ENCODE results near the gene SLC47A2. TPM values are rescaled to one million over a fixed set of nuclear protein-coding genes. Genes with fewer than 3 reads are reported as not detected.

Gene SLC47A2
- total and polyA plus RNA-seq, 2 of the 13 experiments (the other 11 are each of a cell fraction or from before 2014, with no cell fraction given): 0.04 TPM; not detected in 1

DNA sequence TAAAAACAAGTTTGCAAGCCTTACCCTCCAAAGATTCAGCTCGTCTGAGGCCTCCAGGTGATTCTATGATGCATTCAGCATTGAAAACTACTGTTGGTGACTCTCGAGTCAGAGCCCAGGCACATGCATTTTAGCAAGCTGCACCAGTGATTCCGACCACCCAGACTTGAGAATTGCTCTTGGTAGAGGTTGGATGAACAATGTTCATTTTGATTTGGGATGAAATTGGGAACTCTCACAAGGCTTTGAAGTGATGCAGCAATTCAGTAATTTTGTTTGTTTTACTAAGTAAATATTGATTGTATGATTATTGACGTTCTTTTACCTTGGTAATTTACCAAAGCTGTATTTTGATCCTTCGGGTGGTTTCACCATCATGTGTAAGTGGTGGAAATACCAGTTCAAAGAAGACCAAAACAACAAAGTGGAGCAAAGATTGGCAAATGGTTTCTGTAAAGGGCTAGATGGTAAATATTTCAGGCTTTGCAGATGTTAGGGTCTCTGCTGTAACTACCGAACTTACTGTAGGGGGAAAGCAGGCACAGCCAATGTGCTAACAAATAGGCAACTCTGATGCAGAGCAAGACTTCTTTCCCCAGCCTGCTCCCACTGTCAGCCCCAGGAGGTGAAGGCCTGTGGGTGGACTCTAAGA, 56.0 kb downstream of the SLC47A2 start (continued):
- TF ChIP-seq, protein P1, sequence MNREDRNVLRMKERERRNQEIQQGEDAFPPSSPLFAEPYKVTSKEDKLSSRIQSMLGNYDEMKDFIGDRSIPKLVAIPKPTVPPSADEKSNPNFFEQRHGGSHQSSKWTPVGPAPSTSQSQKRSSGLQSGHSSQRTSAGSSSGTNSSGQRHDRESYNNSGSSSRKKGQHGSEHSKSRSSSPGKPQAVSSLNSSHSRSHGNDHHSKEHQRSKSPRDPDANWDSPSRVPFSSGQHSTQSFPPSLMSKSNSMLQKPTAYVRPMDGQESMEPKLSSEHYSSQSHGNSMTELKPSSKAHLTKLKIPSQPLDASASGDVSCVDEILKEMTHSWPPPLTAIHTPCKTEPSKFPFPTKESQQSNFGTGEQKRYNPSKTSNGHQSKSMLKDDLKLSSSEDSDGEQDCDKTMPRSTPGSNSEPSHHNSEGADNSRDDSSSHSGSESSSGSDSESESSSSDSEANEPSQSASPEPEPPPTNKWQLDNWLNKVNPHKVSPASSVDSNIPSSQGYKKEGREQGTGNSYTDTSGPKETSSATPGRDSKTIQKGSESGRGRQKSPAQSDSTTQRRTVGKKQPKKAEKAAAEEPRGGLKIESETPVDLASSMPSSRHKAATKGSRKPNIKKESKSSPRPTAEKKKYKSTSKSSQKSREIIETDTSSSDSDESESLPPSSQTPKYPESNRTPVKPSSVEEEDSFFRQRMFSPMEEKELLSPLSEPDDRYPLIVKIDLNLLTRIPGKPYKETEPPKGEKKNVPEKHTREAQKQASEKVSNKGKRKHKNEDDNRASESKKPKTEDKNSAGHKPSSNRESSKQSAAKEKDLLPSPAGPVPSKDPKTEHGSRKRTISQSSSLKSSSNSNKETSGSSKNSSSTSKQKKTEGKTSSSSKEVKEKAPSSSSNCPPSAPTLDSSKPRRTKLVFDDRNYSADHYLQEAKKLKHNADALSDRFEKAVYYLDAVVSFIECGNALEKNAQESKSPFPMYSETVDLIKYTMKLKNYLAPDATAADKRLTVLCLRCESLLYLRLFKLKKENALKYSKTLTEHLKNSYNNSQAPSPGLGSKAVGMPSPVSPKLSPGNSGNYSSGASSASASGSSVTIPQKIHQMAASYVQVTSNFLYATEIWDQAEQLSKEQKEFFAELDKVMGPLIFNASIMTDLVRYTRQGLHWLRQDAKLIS (CRISPR knock-in tag; IDR thresholded peaks at IDR 0.05): no peak
- TF ChIP-seq MAFG (CRISPR knock-in tag; IDR thresholded peaks at IDR 0.05) (no peak), ZKSCAN1 (IDR thresholded peaks at IDR 0.05; ENCODE audit: low read length) (no peak; the same call in 1 of the 2 replicates), ESRRA (CRISPR knock-in tag; IDR thresholded peaks at IDR 0.05; ENCODE audit: low read depth) (no peak), SIN3B (IDR thresholded peaks at IDR 0.05; ENCODE audit: low read length) (no peak), ZNF350 (CRISPR knock-in tag; IDR thresholded peaks at IDR 0.05; ENCODE audit: borderline replicate concordance, low read depth) (no peak), CHD2 (IDR thresholded peaks at IDR 0.05; ENCODE audit: low read depth, low read length) (no peak), CBFB (CRISPR knock-in tag; IDR thresholded peaks at IDR 0.05) (peak; percentile 43; the same call in 1 of the 2 replicates), SAFB2 (CRISPR knock-in tag; IDR thresholded peaks at IDR 0.05; ENCODE audit: borderline replicate concordance, low read depth) (no peak), AHR (CRISPR knock-in tag; IDR thresholded peaks at IDR 0.05) (no peak), ZNF34 (CRISPR knock-in tag; IDR thresholded peaks at IDR 0.05; ENCODE audit: borderline replicate concordance) (no peak), MXI1 (IDR thresholded peaks at IDR 0.05; ENCODE audit: borderline replicate concordance, low read depth, low read length) (peak; percentile 69; the same call in 1 of the 3 replicates), ZNF501 (CRISPR knock-in tag; IDR thresholded peaks at IDR 0.05) (no peak), ZNF883 (CRISPR knock-in tag; IDR thresholded peaks at IDR 0.05; ENCODE audit: not compliant biosample characterization) (no peak), ZNF761 (CRISPR knock-in tag; conservative IDR thresholded peaks at IDR 0.05) (no peak; the same call in 1 of the 2 replicates), ZFP36 (IDR thresholded peaks at IDR 0.05; ENCODE audit: borderline replicate concordance, low read depth, low read length, partially characterized antibody) (no peak), RARA (CRISPR knock-in tag; IDR thresholded peaks at IDR 0.05) (peak; percentile 82), ZNF598 (CRISPR knock-in tag; IDR thresholded peaks at IDR 0.05; ENCODE audit: borderline replicate concordance) (no peak), ARNT (IDR thresholded peaks at IDR 0.05) (no peak), ZNF577 (CRISPR knock-in tag; IDR thresholded peaks at IDR 0.05; ENCODE audit: borderline replicate concordance, low read depth) (no peak), ZNF558 (CRISPR knock-in tag; IDR thresholded peaks at IDR 0.05; ENCODE audit: borderline replicate concordance) (peak; percentile 30; the same call in 1 of the 2 replicates), ZNF138 (CRISPR knock-in tag; IDR thresholded peaks at IDR 0.05; ENCODE audit: low read depth) (no peak), HIVEP1 (CRISPR knock-in tag; IDR thresholded peaks at IDR 0.05) (no peak)
- TF ChIP-seq, protein P2, sequence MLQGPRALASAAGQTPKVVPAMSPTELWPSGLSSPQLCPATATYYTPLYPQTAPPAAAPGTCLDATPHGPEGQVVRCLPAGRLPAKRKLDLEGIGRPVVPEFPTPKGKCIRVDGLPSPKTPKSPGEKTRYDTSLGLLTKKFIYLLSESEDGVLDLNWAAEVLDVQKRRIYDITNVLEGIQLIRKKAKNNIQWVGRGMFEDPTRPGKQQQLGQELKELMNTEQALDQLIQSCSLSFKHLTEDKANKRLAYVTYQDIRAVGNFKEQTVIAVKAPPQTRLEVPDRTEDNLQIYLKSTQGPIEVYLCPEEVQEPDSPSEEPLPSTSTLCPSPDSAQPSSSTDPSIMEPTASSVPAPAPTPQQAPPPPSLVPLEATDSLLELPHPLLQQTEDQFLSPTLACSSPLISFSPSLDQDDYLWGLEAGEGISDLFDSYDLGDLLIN (CRISPR knock-in tag; IDR thresholded peaks at IDR 0.05; ENCODE audit: borderline replicate concordance): no peak
- TF ChIP-seq, protein P3, sequence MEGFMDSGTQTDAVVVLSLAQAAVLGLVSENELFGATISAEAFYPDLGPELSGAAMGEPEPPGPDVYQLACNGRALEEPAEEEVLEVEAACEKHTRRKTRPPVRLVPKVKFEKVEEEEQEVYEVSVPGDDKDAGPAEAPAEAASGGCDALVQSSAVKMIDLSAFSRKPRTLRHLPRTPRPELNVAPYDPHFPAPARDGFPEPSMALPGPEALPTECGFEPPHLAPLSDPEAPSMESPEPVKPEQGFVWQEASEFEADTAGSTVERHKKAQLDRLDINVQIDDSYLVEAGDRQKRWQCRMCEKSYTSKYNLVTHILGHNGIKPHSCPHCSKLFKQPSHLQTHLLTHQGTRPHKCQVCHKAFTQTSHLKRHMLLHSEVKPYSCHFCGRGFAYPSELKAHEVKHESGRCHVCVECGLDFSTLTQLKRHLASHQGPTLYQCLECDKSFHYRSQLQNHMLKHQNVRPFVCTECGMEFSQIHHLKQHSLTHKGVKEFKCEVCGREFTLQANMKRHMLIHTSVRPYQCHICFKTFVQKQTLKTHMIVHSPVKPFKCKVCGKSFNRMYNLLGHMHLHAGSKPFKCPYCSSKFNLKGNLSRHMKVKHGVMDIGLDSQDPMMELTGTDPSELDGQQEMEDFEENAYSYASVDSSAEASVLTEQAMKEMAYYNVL (CRISPR knock-in tag; IDR thresholded peaks at IDR 0.05; ENCODE audit: borderline replicate concordance): no peak
